LNCAP (cell line): ENCODE results near the gene DYTN.

ENCODE experiments used
- TF ChIP-seq, protein P1 (sequence below): fragments of 450-650 bp; IDR thresholded peaks from 2 replicates; pipeline ENCODE4 v1.5.1; 2017; ENCODE audit warnings: mild to moderate bottlenecking

Gene DYTN

DNA sequence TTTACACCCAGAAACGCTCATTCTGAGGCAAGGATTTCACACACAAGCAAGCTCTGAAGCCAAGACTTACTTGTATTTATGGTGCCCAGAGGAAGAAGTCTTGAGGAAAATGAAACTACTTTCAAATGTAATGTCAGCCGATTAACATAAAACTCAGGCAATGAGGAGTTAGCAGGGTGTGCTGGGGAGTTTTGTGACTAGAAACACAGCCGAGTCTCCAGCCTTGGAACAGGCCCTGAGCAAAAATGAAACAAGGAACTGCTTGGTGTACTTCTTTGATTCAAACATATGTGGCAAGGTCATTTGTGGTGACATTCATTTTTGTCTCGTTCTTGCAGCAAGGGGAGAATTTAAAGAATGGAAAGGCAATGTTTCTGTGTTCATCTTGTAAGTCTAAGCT, 4.5 kb downstream of the DYTN start:
- TF ChIP-seq, protein P1, sequence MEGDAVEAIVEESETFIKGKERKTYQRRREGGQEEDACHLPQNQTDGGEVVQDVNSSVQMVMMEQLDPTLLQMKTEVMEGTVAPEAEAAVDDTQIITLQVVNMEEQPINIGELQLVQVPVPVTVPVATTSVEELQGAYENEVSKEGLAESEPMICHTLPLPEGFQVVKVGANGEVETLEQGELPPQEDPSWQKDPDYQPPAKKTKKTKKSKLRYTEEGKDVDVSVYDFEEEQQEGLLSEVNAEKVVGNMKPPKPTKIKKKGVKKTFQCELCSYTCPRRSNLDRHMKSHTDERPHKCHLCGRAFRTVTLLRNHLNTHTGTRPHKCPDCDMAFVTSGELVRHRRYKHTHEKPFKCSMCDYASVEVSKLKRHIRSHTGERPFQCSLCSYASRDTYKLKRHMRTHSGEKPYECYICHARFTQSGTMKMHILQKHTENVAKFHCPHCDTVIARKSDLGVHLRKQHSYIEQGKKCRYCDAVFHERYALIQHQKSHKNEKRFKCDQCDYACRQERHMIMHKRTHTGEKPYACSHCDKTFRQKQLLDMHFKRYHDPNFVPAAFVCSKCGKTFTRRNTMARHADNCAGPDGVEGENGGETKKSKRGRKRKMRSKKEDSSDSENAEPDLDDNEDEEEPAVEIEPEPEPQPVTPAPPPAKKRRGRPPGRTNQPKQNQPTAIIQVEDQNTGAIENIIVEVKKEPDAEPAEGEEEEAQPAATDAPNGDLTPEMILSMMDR, result no peak

DNA sequence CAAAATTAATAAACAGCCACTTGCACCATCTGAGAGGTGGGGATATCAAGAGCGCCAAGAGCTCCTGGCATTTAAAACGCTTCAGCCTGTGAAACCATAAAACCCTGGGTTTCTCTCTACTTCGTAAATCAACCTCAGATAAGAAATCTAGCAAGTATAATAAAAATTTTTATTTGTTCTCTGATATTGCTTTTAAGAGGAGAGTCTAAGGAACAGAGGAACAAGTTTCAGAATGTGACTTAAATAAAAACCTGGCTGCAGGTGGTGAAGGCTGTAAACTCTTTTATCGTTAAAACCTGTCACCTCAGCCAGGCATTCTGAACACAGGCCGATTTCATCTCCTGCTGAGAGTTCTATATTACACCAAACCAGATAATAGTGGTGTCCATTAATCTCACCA, 9.9 kb downstream of the DYTN start:
- TF ChIP-seq, protein P1, result no peak

DNA sequence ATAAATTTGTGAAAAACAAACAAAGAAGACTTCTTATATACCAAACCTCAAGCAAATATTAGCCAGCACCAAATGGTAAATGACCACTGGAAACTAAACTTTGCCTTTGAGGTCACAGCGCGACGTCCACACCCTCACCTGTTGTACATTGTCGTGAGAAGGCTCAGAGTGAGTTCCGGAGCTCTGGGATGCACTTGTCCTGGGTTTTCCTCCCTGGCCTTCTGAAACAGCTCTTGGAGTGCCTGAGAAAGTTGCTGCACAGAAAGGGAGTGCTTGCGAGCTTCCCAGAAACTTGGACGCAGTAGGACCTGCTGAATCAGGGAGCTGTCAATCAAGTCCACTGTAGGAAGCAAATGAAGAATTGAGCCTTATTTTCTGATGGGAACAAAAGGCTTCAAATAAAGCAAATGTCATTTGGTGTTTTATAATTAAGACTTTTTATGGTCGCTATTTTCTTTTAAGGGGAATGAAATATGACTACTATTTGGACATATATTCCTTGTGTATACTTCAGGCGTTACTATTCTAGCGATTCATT, 11.0 kb downstream of the DYTN start:
- TF ChIP-seq, protein P1, result no peak

DNA sequence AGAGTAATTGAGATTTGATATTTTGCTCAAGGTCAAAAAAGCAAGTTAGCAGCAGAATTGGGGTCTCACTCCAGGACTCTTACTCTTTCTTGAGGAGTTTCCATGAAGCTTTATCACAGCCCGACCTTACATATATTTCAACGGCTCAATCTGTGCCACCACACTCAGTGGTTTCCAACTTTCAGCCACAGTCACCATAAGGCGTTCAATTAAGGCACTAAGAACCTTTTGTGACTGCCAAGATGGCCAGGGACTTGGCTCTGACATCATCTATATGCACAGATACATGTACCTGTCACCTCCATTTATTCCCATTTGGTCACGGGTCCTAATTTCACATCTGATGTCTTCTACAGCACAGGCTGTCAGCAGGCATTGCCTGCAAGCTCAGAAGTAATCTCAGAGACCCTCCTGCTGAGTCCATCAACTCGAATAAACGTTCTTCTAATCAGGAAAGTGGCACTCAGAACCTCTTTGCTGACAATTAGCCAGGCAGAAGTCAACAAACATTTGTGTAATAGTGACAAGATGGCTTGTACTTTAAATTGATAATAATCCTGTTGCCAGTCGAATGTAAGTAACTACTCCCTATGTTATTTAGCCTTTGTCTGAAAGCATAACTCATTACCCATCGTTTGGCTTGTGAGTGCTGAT, 16.1 kb downstream of the DYTN start:
- TF ChIP-seq, protein P1, result no peak

DNA sequence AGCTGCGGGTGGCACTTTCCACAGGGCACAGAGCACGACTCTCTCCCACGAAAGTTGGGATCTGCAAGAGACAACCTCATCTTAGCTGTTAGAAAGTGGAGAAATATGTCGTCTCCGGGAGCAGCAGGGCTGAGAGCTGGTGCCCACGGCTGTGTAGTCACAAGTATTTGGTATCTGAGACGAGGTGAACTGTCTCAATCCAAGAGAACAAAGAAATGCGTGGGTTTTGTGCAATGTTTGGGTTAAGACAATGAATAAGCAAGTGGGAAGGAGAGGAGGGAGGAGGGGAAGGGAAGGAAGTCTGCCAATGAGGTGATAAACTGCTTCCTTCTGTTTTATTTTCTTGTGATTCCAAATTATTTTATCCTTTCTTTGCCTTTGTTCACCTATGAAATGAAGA, 18.0 kb downstream of the DYTN start:
- TF ChIP-seq, protein P1, result no peak

DNA sequence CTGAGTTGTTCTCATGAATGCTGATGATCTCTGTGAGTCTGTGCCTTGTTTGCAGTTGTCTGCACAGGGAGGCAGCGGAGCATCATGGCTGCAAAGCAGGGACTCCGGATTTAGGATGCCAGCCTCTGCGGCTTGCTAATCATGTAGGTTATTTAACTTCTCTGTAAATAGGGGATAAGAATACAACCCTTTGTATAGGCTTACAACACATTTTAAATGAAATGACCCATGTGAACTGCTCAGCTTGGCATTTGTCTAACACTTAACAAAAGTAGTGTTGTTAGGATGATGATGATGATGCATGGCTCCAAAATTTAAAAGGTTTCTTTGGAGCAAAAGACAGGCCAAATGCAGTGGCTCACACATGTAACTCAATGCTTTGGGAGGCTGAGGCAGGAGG, 19.4 kb downstream of the DYTN start:
- TF ChIP-seq, protein P1, result no peak

DNA sequence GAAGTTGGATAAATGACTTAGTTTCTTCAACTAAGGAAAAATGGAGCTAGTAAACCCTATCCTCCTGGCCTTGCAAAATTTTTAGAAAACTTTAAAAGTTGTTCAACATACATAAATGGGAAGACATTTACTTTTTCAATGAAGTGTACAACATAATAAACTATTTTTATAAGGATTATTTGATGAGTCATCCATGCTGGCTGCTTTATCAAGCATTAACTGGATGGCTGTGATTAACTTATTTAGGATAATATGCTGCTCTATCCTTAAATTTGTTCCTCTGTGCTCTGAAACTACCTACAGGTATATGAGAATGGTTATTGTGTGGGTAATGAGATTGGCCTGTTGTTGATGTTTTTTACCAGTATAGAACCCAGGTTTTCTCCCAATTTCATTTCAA, 21.3 kb downstream of the DYTN start:
- TF ChIP-seq, protein P1, result no peak
